Middle frontal gyrus (tissue), 1 donor: ENCODE results near the gene KCNH1.

Experiments used
- DNase-seq: peaks from one replicate; pipeline ENCODE4 v3.0.0-alpha.2; 2015; ENCODE audit warnings: low spot score; ENCODE audit errors: extremely low spot score

KCNH1 gene

GRCh38 chr1:210866532-210866931 is 267.4 kb downstream of the KCNH1 start:
- DNase-seq = no peak

GRCh38 chr1:210857705-210858104 is 276.2 kb downstream of the KCNH1 start:
- DNase-seq = no peak

DNA sequence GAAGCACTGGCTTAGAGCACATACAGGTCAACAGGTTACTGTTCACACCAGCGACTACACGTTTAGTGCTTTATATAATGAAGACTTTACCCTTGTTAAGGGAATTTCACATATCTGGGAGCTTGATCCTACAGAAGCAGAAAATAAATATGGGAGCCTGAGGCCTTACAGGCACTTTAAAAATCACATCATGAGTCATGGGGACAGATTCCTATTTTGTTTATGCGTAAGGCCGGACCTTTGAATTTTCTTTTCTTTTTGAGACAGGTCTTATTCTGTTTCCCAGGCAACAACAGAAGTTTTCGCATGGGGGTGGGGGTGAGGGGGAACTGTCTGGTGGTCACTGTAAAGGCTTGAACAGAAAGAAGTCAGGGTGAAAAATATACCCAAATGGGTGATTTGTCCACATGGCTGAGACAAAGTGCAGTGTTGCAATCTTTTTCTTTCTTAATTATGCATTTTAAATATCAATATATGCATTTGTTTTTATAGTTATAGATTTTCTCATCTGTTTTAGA is 276.7 kb downstream of the KCNH1 start:
- DNase-seq = no peak

DNA sequence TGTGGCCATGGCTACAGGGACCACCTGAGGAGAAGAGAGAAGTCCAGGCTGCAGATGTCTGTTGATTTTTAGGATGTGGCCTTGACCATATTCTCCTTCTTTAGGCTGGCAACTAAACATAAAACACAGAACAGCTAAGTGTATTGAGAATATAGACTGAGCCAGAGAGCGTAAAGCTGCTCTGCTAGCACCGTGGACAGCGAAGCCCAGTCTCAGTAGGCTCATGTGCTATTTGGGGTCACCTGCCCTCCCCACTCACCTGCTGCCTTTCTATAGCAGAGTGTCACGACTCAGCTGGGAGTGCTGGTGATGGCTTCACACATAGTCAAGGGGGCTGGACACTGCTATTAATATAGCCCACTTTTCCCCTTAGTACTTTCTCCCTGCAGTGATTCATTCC is 278.5 kb downstream of the KCNH1 start:
- no peak for DNase-seq

DNA sequence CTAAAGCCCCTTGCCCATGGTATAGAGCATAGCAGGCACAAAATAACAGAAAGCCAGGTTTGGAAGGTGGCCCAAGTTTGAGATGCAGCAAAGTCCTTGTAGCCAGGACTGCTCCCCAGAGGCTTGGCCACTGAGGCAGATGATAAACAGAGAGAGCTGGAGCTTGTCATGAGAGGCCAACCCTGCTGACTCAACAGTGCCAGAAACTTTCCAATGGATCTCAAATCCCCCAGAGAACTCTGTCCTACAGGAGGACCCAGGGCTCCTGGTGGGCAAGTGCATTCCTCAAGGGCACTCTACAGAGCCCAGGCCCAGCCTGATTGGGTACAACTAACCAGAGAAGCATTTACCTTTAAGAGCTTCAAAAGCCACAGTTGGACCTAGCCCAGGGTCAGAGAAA is 280.7 kb downstream of the KCNH1 start:
- no peak for DNase-seq

DNA sequence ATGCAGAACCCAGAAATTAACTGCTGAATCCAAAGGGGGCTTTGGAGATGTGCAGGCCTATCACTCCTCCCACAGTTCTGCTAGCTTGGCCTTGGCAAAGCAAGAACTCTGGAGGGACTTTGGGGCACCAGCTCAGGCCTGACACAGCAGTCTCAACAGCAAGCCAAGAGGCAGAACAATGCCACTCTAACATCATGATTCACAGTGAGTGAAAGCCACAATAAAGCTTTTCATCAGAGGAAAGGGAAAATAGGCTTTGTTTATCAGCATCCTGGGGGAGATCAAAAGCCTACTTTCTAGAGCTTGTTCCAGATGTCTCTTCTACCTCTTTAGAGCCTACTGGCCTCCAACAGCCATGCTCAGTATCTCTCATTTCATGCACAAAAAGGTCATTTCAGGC is 283.4 kb downstream of the KCNH1 start:
- peak; percentile 80 for DNase-seq

- DNase-seq = no peak
These were observed 285.5 kb downstream of the KCNH1 start for GRCh38 chr1:210848474-210848873.

- DNase-seq = no peak
These were observed 291.9 kb downstream of the KCNH1 start for GRCh38 chr1:210841926-210842625.

DNA sequence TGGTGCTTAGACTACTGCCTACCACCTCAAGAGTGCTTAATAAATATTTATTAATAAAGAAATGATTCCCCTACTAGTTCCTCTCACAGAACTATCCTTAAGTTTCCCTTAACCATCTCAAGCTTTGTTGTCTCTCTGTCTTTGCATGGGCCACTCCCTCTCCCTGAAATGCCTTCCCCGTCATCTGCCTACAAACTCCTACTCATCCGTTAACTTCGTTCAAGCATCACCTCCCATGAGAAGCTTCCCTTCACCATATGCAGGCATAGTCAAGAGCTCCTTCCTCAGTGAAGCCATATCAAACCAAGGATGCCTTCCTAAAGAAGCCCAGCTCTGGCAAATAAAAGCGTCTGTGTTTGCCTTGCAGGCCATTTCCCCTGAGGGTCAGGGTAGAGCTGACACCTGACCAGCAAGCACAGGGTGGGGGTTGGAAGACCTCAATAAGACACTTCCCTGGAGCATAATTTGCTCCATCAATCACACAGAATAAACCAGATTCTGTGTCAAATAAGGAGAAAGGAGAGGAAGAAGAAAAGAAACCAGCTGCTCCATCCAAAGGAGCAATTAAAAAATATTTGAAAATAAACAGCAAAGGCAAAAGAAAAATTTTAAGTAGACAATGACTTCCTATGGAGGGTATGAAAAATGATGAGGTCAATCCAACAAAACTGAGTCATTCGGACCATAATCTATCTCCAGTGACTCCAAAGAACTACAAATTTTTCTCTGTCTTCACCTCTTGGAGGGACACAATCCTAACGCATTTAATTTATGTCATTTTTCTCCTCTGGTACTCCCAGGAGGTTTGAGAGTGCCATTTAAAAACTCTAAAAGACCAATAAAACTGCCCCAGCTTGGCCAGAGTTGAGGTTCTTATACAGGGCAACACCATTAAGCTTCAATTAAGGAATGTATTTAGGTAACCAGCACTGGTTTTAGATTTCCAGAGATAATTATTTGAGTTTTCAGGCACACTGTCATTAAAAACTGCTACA is 303.6 kb downstream of the KCNH1 start:
- no peak for DNase-seq

DNA sequence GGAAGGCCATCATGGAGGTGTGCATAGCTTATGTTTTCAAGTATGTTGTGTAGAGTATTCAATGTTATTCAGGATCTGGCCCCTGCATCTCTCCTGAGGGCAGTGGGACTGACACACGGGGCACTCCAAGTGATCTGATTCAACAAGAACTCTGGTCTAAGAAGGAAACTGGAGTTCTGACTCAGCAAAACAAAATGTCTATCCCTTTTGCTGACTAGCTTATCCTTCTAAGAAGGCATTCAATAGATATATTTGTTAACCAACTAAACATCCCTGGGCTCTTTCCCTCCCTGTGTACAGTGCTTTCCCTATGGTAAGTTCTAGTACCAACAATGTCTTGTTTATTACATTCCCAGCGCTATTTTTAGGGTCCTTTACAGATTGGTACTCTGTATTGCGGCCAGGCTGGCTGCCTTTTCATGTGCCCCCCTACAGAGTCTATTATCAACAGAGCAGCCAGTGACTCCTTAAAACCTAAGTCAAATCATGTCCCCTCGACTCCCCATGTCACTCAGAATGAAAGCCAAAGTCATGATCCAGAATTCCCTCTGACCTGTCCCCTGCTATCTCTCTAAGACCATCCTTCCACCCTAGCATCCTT is 304.9 kb downstream of the KCNH1 start:
- DNase-seq = no peak

DNA sequence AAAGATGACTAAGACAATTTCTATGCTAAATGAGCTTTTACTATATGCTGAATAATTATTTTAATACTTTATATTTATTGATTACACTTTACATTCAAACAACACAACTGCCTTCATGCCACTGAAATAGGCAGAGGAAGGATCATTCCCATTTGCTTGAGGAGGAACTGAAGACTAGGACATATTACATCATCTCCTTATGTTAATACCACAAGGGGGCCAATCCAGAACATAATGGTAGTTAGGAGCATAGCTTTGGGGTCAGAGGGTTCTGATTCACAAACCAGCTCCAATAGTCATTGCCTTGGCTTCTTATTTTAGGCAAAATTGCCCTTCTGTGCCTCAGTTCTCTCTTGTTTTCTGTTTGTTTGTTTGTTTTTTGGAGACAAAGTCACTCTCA is 306.5 kb downstream of the KCNH1 start:
- DNase-seq = no peak

GRCh38 chr1:210826686-210827085 is 307.3 kb downstream of the KCNH1 start:
- DNase-seq = no peak

- DNase-seq = no peak
These were observed 311.0 kb downstream of the KCNH1 start for GRCh38 chr1:210822932-210823331.

GRCh38 chr1:210822241-210822640 is 311.7 kb downstream of the KCNH1 start:
- DNase-seq = no peak

- DNase-seq = no peak
These were observed 312.3 kb downstream of the KCNH1 start for GRCh38 chr1:210821615-210822014.

DNA sequence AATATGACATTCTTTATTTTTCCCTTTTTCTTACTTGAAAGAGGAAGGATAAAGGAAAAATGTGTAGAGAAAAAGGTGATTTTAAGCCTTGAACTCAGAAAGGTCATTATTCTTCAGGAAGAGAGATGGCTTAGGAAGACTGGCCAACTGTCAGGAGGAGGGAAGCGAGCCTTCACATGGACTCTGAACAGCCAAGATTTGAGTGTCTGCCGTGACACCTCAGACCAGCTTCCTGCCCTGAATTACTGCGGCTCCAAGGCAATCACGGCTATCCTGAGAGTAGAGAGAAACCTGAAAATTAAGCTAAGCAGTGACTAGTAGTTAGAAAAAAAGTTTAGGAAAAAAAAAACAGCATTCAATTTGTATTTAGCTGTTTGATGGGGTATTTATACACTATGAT is 314.7 kb downstream of the KCNH1 start:
- no peak for DNase-seq

- DNase-seq = no peak
These were observed 316.3 kb downstream of the KCNH1 start for GRCh38 chr1:210817385-210818275.

GRCh38 chr1:210815641-210816550 is 318.1 kb downstream of the KCNH1 start:
- peak; percentile 30 for DNase-seq

DNA sequence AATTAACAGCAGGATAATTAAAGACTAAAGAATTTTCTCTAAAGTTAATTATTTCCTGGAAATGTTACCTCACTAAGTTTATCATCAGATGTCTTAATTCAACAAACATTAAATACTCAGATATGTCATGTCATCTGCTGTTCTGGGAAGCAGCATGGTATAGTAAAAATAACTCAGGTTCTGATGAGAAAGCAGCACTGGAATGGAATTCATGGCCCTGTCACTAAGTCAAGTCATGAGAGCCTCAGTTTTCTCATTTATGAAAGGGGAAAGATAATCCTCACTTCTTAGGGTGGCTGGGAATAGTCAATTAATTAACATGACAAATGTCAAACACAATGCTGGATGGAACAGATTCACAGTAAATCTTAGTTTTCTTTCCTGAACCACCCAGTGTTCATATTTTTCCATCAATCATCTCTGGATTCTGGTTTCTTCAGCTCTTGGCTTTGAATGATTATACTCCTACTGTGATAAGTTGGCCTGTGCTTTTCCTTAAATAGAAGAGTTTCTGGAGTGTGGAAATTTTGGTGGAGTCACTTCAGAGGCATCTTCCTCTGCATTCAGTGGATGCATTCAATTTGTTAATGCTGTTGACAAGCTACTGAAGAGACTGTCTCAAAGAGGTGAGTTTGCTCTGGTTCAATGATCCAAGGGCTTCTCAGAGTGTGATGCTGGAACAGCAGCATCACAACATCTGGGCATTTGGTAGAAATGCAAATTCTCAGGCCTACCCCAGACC is 319.4 kb downstream of the KCNH1 start:
- DNase-seq = no peak
